ENCODE data around the gene CLCN4. TPM values are rescaled to one million over a fixed set of nuclear protein-coding genes. Genes with fewer than 3 reads are reported as not detected.

The CLCN4 gene
- total RNA-seq, 1 experiment from 2014 or later, result 3.1 TPM

DNA sequence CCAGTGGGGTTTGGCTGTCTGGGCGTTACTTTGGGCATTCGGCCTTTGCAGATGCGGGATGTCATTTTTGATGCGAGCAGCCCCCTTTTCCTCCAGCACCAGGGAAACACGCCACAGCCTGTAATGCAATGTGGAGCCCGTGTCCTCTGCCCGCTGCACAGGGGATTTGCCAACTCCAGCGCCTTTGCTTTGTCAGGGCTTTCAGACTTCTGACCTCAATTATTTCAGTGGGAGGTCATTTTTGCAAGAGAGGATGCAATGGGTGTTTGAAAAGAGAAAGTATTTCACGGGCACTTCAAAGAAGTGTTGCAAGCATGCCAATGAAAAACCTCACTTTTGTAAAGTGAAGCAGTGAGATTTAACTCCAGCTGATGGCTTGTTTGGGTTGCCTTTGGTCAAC lies 11.5 kb downstream of the CLCN4 start:
- DNase-seq, result no peak
- BruUV-seq (replicated peaks), result no TSS peak
- Histone ChIP-seq H3K36me3 (ENCODE audit: low read depth) (no peaks in the 10 kb centered on the region), H2AFZ (no peak overlapping the region), H4K20me1 (ENCODE audit: insufficient read depth) (no peaks in the 10 kb centered on the region), H3K9me2 (ENCODE audit: insufficient read depth) (no peaks in the 10 kb centered on the region), H3K4me2 (no peak overlapping the region), H3K9me3 (ENCODE audit: insufficient read depth, low read depth) (no peaks in the 10 kb centered on the region), H3K27me3 (ENCODE audit: insufficient read depth, low read depth) (no peaks in the 10 kb centered on the region), H3K4me1 (replicated peaks; ENCODE audit: insufficient read depth) (no peaks in the 10 kb centered on the region), H3F3A (ENCODE audit: insufficient read depth, low read depth) (no peaks in the 10 kb centered on the region), H3K79me2 (ENCODE audit: low read depth) (no peaks in the 10 kb centered on the region), H3K4me3 (no peak overlapping the region), H3K27ac (no peak overlapping the region)
- ChIA-PET CTCF (no interaction called here), POLR2A (ENCODE audit: unreplicated experiment) (no interaction called here)
- TF ChIP-seq CTCF (conservative IDR thresholded peaks at IDR 0.05), result no peak
- TF ChIP-seq EZH2 (IDR thresholded peaks at IDR 0.05; ENCODE audit: low read depth), result no peak
- intact Hi-C loops (cut with micrococcal nuclease; ENCODE audit: unreplicated experiment), result no loop called here

DNA sequence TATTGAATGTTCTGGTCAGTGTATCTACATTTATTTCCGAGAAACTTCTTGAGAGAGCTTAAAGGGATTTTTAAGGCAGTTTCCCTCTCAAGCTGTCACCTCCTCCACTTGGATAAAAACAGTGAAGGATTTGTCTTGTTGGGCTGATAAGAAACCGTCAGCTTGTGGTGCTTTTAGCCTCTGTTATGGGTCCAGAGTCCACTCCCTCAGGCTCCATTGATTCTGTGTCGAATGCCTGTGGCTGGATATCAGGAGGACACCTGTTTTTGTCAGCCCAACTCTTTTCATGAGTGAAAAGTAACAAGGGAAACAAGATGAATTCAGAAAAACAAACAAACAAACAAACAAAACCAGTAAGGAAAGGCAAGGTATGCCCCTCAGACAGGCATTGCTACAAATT lies 12.4 kb downstream of the CLCN4 start:
- no peaks in the 10 kb centered on the region for H3K79me2 ChIP-seq (ENCODE audit: low read depth)
- no peak overlapping the region for H3K4me2 ChIP-seq
- no peaks in the 10 kb centered on the region for H3K9me3 ChIP-seq (ENCODE audit: insufficient read depth, low read depth)
- H3F3A ChIP-seq (ENCODE audit: insufficient read depth, low read depth), result no peaks in the 10 kb centered on the region
- H3K36me3 ChIP-seq (ENCODE audit: low read depth), result no peaks in the 10 kb centered on the region
- no peak overlapping the region for H3K4me3 ChIP-seq
- no peak overlapping the region for H2AFZ ChIP-seq
- H3K4me1 ChIP-seq (replicated peaks; ENCODE audit: insufficient read depth), result no peaks in the 10 kb centered on the region
- intact Hi-C loops (cut with micrococcal nuclease; ENCODE audit: unreplicated experiment), result no loop called here
- BruUV-seq (replicated peaks), result no TSS peak
- CTCF ChIA-PET, result no interaction called here
- POLR2A ChIA-PET (ENCODE audit: unreplicated experiment), result no interaction called here
- no peak overlapping the region for H3K27ac ChIP-seq
- no peak for DNase-seq
- H3K27me3 ChIP-seq (ENCODE audit: insufficient read depth, low read depth), result no peaks in the 10 kb centered on the region
- H3K9me2 ChIP-seq (ENCODE audit: insufficient read depth), result no peaks in the 10 kb centered on the region
- TF ChIP-seq EZH2 (IDR thresholded peaks at IDR 0.05; ENCODE audit: low read depth) (no peak), CTCF (conservative IDR thresholded peaks at IDR 0.05) (no peak)
- H4K20me1 ChIP-seq (ENCODE audit: insufficient read depth), result no peaks in the 10 kb centered on the region

- Histone ChIP-seq H3K9me3 (ENCODE audit: insufficient read depth, low read depth) (no peaks in the 10 kb centered on the region), H4K20me1 (ENCODE audit: insufficient read depth) (no peaks in the 10 kb centered on the region), H2AFZ (no peak overlapping the region), H3K4me2 (no peak overlapping the region), H3K4me3 (no peak overlapping the region), H3F3A (ENCODE audit: insufficient read depth, low read depth) (no peaks in the 10 kb centered on the region), H3K27me3 (ENCODE audit: insufficient read depth, low read depth) (no peaks in the 10 kb centered on the region), H3K9me2 (ENCODE audit: insufficient read depth) (no peaks in the 10 kb centered on the region), H3K36me3 (ENCODE audit: low read depth) (no peaks in the 10 kb centered on the region), H3K4me1 (replicated peaks; ENCODE audit: insufficient read depth) (no peaks in the 10 kb centered on the region), H3K79me2 (ENCODE audit: low read depth) (no peaks in the 10 kb centered on the region), H3K27ac (no peak overlapping the region)
- ChIA-PET CTCF (no interaction called here), POLR2A (ENCODE audit: unreplicated experiment) (no interaction called here)
- intact Hi-C loops (cut with micrococcal nuclease; ENCODE audit: unreplicated experiment), result no loop called here
- no peak for TF ChIP-seq EZH2 (IDR thresholded peaks at IDR 0.05; ENCODE audit: low read depth)
- TF ChIP-seq CTCF (conservative IDR thresholded peaks at IDR 0.05), result no peak
- no peak for DNase-seq
- BruUV-seq (replicated peaks), result no TSS peak
Observed at GRCh38 chrX:10171249-10171648, 14.5 kb downstream of the CLCN4 start.
